Glutamatergic neuron (in vitro differentiated cells): Measurements from ENCODE around the gene ADCY3. TPM values are rescaled to one million over a fixed set of nuclear protein-coding genes. Genes with fewer than 3 reads are reported as not detected.

ENCODE experiments used
- DNase-seq: peaks from one replicate; pipeline ENCODE4 v3.0.0; 2022
- H3K27ac Mint-ChIP-seq: one replicate; pipeline ENCODE4 v1.8.0; 2020; ENCODE audit warnings: mild to moderate bottlenecking, mixed read lengths, inconsistent platforms; ENCODE audit not compliant: unreplicated experiment
- H3K27me3 Mint-ChIP-seq: one replicate; pipeline ENCODE4 v1.8.0; 2020; ENCODE audit warnings: mild to moderate bottlenecking, moderate library complexity, mixed read lengths, inconsistent platforms; ENCODE audit not compliant: unreplicated experiment
- H3K36me3 Mint-ChIP-seq: one replicate; pipeline ENCODE4 v1.8.0; 2020; ENCODE audit warnings: mild to moderate bottlenecking, mixed read lengths, inconsistent platforms; ENCODE audit not compliant: unreplicated experiment
- H3K4me1 Mint-ChIP-seq: one replicate; pipeline ENCODE4 v1.8.0; 2020; ENCODE audit warnings: mild to moderate bottlenecking, low read depth, mixed read lengths, inconsistent platforms; ENCODE audit not compliant: unreplicated experiment
- H3K4me3 Mint-ChIP-seq: one replicate; pipeline ENCODE4 v1.8.0; 2020; ENCODE audit warnings: mild to moderate bottlenecking, mixed read lengths, inconsistent platforms; ENCODE audit not compliant: unreplicated experiment
- H3K9me3 Mint-ChIP-seq: one replicate; pipeline ENCODE4 v1.8.0; 2020; ENCODE audit warnings: mild to moderate bottlenecking, moderate library complexity, mixed read lengths, inconsistent platforms; ENCODE audit not compliant: unreplicated experiment
- CTCF ChIP-seq: fragments of 200-600 bp; sonication (generic); IDR thresholded peaks from one replicate; pipeline ENCODE4 v1.5.0; 2021; ENCODE audit not compliant: partially characterized antibody, unreplicated experiment
- total RNA-seq: library from RNA; stranded (reverse); fragmentation: NEBNext Ultra II Directional; extraction: Animal tissue kit (Norgen Biotek cat#: 25700); gene quantifications from one replicate; pipeline ENCODE4 v1.2.1, GENCODE V29; 2021; ENCODE audit not compliant: unreplicated experiment

ADCY3 gene
- total RNA-seq, 1 donor from 2014 or later, result 76.2 TPM

GRCh38 chr2:24797644-24798043 lies 122.4 kb downstream of the ADCY3 start:
- Mint-ChIP-seq H3K4me1 (peaks cover 9% of the 10 kb centered on the region), H3K4me3 (no peak overlapping the region), H3K27me3 (peaks cover 14% of the 10 kb centered on the region), H3K9me3 (peaks cover 1% of the 10 kb centered on the region), H3K36me3 (peaks cover 4% of the 10 kb centered on the region), H3K27ac (no peak overlapping the region)
- DNase-seq, result no peak
- no peak for TF ChIP-seq CTCF

GRCh38 chr2:24793761-24794435 lies 126.1 kb downstream of the ADCY3 start:
- Mint-ChIP-seq H3K36me3 (peaks cover 4% of the 10 kb centered on the region), H3K4me1 (peaks cover 12% of the 10 kb centered on the region), H3K27ac (peak overlapping the region; percentile 100), H3K9me3 (no peaks in the 10 kb centered on the region), H3K4me3 (peak overlapping the region; percentile 97), H3K27me3 (peaks cover 15% of the 10 kb centered on the region)
- peak; percentile 73 for DNase-seq
- no peak for TF ChIP-seq CTCF

- no peaks in the 10 kb centered on the region for H3K9me3 Mint-ChIP-seq
- H3K36me3 Mint-ChIP-seq, result peaks cover 4% of the 10 kb centered on the region
- peak; percentile 95 for DNase-seq
- TF ChIP-seq CTCF, result peak; percentile 78
- H3K27ac Mint-ChIP-seq, result peak within 1 kb of the TSS; percentile 100
- H3K4me1 Mint-ChIP-seq, result peaks cover 12% of the 10 kb centered on the region
- H3K27me3 Mint-ChIP-seq, result peaks cover 15% of the 10 kb centered on the region
- H3K4me3 Mint-ChIP-seq, result peak within 1 kb of the TSS; percentile 97
These were observed 126.9 kb downstream of the ADCY3 start, which contains the start of the genes CENPO and PTRHD1 for GRCh38 chr2:24792874-24793760. TSS of gene CENPO (plus strand) at chr2:24793425. CDS start at chr2:24793920, 495 bp downstream. TSS of gene PTRHD1 (minus strand) at chr2:24793391. CDS start at chr2:24793377, 14 bp downstream.

GRCh38 chr2:24792542-24792873 lies 127.5 kb downstream of the ADCY3 start:
- H3K9me3 Mint-ChIP-seq, result no peaks in the 10 kb centered on the region
- peak overlapping the region; percentile 100 for H3K27ac Mint-ChIP-seq
- H3K36me3 Mint-ChIP-seq, result no peaks in the 10 kb centered on the region
- no peak for TF ChIP-seq CTCF
- H3K27me3 Mint-ChIP-seq, result peaks cover 15% of the 10 kb centered on the region
- no peak for DNase-seq
- peak overlapping the region; percentile 97 for H3K4me3 Mint-ChIP-seq
- peaks cover 12% of the 10 kb centered on the region for H3K4me1 Mint-ChIP-seq
